ENCODE data around the gene CRTC1.

The CRTC1 gene

DNA sequence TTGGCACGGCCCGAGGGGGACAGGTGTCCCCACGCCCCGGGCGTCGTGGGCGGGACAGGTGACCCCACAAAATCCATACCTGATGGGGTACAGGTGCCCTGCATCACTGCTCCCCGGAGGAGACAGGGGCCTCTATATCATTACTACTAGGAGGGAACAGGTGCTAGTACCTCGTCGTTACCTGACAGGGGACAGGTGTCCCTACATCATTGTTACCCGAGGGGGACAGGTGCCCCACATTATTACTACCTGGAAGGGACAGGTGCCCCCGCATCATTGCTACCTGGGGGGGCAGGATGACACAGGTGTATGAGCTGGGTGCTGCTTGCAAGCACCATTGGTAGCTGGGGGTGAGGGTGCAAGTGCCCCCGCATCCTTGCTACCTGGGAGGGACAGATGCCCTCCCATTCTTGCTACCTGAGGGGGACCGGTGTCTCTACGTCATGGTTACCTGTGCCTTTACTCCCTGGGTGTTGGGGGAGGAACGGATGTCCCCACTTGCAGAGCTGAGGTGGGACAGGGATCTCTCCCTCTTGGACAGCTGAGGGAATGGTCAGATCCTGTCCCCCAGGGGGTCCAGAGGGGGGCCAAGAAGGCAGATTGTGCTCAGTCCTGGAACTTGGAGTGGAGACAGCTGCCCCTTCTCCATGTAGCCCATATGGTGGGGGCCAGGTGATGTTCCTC lies 620 bp downstream of the CRTC1 start:
- TF ChIP-seq ZNF8 (CRISPR knock-in tag; IDR thresholded peaks at IDR 0.05) = no peak
- ATAC-seq = no peak

DNA sequence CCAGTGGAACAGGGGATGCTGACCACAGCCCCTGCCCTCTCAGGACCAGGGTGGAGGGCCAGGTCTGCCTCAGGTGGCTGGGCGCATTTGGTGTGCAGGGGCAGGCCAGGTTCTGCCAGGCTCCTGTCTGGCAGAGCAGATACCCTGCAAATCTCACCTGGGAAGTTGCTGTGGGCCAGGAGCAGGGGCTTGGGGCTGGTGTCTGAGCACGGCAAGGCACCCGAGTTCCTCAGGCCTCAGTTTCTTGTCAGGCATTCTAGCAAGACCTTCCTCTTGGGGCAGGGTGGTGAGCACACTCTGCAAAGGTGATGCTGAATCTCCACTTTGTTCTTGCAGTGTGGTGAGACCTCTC lies 1.1 kb downstream of the CRTC1 start:
- TF ChIP-seq OSR1 (CRISPR knock-in tag; IDR thresholded peaks at IDR 0.05) (no peak), BACH2 (CRISPR knock-in tag; IDR thresholded peaks at IDR 0.05; ENCODE audit: borderline replicate concordance) (no peak), ZFP30 (CRISPR knock-in tag; IDR thresholded peaks at IDR 0.05) (no peak), PPARA (CRISPR knock-in tag; IDR thresholded peaks at IDR 0.05; ENCODE audit: borderline replicate concordance) (no peak), ZNF565 (CRISPR knock-in tag; conservative IDR thresholded peaks at IDR 0.05; ENCODE audit: low read depth) (no peak), ZNF70 (CRISPR knock-in tag; IDR thresholded peaks at IDR 0.05) (no peak), SNAI2 (CRISPR knock-in tag; IDR thresholded peaks at IDR 0.05) (no peak), ISL1 (CRISPR knock-in tag; IDR thresholded peaks at IDR 0.05) (no peak), ZNF8 (CRISPR knock-in tag; IDR thresholded peaks at IDR 0.05) (no peak), ZFP3 (CRISPR knock-in tag; IDR thresholded peaks at IDR 0.05) (no peak), TOX (CRISPR knock-in tag; IDR thresholded peaks at IDR 0.05; ENCODE audit: borderline replicate concordance) (no peak), TCF4 (CRISPR knock-in tag; IDR thresholded peaks at IDR 0.05; ENCODE audit: borderline replicate concordance) (no peak), ESRRG (CRISPR knock-in tag; IDR thresholded peaks at IDR 0.05) (no peak), GLIS3 (CRISPR knock-in tag; IDR thresholded peaks at IDR 0.05) (no peak), ZC3H10 (CRISPR knock-in tag; IDR thresholded peaks at IDR 0.05) (no peak)
- TF ChIP-seq, protein P1, sequence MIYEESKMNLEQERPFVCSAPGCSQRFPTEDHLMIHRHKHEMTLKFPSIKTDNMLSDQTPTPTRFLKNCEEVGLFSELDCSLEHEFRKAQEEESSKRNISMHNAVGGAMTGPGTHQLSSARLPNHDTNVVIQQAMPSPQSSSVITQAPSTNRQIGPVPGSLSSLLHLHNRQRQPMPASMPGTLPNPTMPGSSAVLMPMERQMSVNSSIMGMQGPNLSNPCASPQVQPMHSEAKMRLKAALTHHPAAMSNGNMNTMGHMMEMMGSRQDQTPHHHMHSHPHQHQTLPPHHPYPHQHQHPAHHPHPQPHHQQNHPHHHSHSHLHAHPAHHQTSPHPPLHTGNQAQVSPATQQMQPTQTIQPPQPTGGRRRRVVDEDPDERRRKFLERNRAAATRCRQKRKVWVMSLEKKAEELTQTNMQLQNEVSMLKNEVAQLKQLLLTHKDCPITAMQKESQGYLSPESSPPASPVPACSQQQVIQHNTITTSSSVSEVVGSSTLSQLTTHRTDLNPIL (CRISPR knock-in tag; IDR thresholded peaks at IDR 0.05; ENCODE audit: low read depth) = no peak
- TF ChIP-seq, protein P2, sequence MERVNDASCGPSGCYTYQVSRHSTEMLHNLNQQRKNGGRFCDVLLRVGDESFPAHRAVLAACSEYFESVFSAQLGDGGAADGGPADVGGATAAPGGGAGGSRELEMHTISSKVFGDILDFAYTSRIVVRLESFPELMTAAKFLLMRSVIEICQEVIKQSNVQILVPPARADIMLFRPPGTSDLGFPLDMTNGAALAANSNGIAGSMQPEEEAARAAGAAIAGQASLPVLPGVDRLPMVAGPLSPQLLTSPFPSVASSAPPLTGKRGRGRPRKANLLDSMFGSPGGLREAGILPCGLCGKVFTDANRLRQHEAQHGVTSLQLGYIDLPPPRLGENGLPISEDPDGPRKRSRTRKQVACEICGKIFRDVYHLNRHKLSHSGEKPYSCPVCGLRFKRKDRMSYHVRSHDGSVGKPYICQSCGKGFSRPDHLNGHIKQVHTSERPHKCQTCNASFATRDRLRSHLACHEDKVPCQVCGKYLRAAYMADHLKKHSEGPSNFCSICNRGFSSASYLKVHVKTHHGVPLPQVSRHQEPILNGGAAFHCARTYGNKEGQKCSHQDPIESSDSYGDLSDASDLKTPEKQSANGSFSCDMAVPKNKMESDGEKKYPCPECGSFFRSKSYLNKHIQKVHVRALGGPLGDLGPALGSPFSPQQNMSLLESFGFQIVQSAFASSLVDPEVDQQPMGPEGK (CRISPR knock-in tag; IDR thresholded peaks at IDR 0.05; ENCODE audit: borderline replicate concordance) = no peak
- TF ChIP-seq, protein P3, sequence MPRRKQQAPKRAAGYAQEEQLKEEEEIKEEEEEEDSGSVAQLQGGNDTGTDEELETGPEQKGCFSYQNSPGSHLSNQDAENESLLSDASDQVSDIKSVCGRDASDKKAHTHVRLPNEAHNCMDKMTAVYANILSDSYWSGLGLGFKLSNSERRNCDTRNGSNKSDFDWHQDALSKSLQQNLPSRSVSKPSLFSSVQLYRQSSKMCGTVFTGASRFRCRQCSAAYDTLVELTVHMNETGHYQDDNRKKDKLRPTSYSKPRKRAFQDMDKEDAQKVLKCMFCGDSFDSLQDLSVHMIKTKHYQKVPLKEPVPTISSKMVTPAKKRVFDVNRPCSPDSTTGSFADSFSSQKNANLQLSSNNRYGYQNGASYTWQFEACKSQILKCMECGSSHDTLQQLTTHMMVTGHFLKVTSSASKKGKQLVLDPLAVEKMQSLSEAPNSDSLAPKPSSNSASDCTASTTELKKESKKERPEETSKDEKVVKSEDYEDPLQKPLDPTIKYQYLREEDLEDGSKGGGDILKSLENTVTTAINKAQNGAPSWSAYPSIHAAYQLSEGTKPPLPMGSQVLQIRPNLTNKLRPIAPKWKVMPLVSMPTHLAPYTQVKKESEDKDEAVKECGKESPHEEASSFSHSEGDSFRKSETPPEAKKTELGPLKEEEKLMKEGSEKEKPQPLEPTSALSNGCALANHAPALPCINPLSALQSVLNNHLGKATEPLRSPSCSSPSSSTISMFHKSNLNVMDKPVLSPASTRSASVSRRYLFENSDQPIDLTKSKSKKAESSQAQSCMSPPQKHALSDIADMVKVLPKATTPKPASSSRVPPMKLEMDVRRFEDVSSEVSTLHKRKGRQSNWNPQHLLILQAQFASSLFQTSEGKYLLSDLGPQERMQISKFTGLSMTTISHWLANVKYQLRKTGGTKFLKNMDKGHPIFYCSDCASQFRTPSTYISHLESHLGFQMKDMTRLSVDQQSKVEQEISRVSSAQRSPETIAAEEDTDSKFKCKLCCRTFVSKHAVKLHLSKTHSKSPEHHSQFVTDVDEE (CRISPR knock-in tag; IDR thresholded peaks at IDR 0.05) = no peak
- ATAC-seq = no peak

DNA sequence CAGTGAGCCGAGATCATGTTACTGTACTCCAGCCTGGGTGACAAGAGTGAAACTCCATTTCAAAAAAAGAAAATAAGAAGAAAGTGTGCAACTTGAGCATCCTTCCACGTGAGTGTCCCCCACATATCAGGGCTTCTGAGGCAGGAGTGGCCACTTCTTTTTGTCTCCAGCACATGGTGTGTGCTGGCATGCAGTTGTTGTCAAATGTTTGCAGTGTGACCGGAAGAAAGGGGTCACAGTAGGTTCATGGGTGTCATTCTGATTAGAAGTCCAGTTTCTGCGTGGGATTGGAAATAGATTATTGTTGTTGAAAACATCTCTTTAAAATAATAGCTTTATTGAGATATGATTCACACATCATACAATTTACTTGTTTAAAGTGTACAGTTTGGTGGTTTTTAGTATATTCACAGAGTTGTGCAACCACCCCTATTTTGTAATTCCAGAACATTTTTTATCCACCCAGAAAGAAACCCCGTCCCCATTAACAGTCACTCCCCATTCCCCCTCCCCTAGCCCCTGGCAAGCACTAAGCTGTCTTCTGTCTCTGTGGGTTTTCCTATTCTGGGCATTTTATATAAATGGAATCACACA lies 2.2 kb downstream of the CRTC1 start:
- ATAC-seq = no peak
- TF ChIP-seq ZFP3 (CRISPR knock-in tag; IDR thresholded peaks at IDR 0.05) (no peak), RARB (CRISPR knock-in tag; IDR thresholded peaks at IDR 0.05) (no peak), ISL1 (CRISPR knock-in tag; IDR thresholded peaks at IDR 0.05) (no peak), CSDC2 (CRISPR knock-in tag; IDR thresholded peaks at IDR 0.05) (no peak), ZC3H10 (CRISPR knock-in tag; IDR thresholded peaks at IDR 0.05) (no peak), PPARA (CRISPR knock-in tag; IDR thresholded peaks at IDR 0.05; ENCODE audit: borderline replicate concordance) (no peak), ARNTL (CRISPR knock-in tag; IDR thresholded peaks at IDR 0.05; ENCODE audit: borderline replicate concordance, low read depth) (no peak), TOX (CRISPR knock-in tag; IDR thresholded peaks at IDR 0.05; ENCODE audit: borderline replicate concordance) (no peak), ZNF8 (CRISPR knock-in tag; IDR thresholded peaks at IDR 0.05) (no peak), TCF4 (CRISPR knock-in tag; IDR thresholded peaks at IDR 0.05; ENCODE audit: borderline replicate concordance) (no peak), ZNF565 (CRISPR knock-in tag; conservative IDR thresholded peaks at IDR 0.05; ENCODE audit: low read depth) (no peak), ZNF70 (CRISPR knock-in tag; IDR thresholded peaks at IDR 0.05) (no peak)
- TF ChIP-seq, protein P2 (CRISPR knock-in tag; IDR thresholded peaks at IDR 0.05; ENCODE audit: borderline replicate concordance) = no peak
- TF ChIP-seq, protein P4, sequence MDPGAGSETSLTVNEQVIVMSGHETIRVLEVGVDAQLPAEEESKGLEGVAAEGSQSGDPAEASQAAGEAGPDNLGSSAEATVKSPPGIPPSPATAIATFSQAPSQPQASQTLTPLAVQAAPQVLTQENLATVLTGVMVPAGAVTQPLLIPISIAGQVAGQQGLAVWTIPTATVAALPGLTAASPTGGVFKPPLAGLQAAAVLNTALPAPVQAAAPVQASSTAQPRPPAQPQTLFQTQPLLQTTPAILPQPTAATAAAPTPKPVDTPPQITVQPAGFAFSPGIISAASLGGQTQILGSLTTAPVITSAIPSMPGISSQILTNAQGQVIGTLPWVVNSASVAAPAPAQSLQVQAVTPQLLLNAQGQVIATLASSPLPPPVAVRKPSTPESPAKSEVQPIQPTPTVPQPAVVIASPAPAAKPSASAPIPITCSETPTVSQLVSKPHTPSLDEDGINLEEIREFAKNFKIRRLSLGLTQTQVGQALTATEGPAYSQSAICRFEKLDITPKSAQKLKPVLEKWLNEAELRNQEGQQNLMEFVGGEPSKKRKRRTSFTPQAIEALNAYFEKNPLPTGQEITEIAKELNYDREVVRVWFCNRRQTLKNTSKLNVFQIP (CRISPR knock-in tag; IDR thresholded peaks at IDR 0.05; ENCODE audit: borderline replicate concordance, low read depth) = no peak
- TF ChIP-seq, protein P5, sequence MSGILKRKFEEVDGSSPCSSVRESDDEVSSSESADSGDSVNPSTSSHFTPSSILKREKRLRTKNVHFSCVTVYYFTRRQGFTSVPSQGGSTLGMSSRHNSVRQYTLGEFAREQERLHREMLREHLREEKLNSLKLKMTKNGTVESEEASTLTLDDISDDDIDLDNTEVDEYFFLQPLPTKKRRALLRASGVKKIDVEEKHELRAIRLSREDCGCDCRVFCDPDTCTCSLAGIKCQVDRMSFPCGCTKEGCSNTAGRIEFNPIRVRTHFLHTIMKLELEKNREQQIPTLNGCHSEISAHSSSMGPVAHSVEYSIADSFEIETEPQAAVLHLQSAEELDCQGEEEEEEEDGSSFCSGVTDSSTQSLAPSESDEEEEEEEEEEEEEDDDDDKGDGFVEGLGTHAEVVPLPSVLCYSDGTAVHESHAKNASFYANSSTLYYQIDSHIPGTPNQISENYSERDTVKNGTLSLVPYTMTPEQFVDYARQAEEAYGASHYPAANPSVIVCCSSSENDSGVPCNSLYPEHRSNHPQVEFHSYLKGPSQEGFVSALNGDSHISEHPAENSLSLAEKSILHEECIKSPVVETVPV (CRISPR knock-in tag; IDR thresholded peaks at IDR 0.05) = no peak

All from SK-N-SH treated with all-trans-retinoic acid at 6 μM for 48 hours (cell line).